ENCODE data around the gene CACNB4.
"Not testable (repeated sequence)": the region's sequence is repeated elsewhere in the genome, so short reads cannot be mapped to it uniquely, and the experiment has no call there.

Gene CACNB4

GRCh38 chr2:151972241-151973012 lies 126.4 kb downstream of the CACNB4 start:
- DNase-seq, result no peak

DNA sequence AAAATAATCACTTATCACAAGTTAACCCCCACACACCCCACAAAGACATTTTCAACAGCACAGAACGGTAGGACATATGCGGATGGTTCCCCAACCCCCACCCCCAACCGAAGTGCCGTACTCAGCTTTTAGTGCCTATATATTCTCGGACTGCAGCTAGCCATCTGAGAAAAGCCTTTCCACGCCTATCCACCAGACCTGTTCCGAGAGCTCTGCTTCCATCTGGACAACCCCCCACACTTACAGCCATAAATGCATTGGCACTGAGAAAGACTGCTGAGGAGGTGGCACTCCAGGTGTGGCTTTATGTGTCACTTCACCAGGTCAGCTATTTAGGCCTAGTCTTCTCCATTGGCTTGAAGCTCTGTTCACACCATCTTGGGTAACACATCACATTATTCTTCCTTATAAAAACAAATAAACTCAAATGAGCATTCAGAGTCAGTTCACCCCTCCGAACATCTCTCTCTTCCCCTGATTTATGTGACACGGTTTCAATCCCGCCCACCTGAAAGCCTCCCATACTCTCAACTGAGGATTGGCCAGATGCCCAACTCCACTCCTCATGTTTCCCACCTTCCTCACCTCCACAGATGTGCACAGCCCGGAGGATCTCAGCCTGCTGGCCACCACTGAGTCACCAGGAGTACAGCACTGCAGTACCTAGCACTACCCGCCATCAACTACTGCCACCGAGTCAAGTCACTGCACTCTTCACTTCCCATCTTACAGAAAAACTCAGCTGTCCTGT lies 127.4 kb downstream of the CACNB4 start:
- no peak for DNase-seq

DNA sequence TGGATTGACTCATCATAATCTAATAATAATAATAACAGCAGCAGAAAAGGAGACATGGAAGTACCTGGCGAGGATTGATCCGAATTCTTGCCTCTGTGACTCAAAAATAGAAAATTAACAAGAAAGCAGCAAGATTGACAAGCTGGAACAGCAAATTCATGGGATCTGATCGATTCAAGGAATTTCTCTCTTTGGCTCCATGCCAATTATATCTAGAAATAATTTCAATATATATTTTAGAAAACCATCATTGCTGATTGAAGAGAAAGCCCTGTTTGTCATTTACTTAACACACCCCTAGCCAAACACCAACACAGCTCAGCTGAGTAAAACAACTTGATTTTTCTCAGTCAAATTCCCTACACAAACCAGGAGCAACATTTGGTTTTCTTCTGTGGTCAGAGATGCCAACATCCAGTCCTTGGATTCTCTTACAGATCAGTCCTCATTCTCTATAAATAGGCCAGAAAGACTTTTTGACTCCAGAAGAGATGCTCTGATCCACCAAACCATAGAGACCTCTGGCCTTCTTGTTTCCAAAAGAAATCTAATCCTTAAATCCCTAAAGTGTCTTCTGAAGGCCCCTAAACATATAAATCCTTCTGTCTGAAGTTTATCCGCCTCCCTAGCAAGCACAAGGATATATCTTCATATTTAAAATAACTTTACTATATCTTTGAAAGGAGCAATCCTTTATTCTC lies 129.9 kb downstream of the CACNB4 start:
- DNase-seq, result no peak

DNA sequence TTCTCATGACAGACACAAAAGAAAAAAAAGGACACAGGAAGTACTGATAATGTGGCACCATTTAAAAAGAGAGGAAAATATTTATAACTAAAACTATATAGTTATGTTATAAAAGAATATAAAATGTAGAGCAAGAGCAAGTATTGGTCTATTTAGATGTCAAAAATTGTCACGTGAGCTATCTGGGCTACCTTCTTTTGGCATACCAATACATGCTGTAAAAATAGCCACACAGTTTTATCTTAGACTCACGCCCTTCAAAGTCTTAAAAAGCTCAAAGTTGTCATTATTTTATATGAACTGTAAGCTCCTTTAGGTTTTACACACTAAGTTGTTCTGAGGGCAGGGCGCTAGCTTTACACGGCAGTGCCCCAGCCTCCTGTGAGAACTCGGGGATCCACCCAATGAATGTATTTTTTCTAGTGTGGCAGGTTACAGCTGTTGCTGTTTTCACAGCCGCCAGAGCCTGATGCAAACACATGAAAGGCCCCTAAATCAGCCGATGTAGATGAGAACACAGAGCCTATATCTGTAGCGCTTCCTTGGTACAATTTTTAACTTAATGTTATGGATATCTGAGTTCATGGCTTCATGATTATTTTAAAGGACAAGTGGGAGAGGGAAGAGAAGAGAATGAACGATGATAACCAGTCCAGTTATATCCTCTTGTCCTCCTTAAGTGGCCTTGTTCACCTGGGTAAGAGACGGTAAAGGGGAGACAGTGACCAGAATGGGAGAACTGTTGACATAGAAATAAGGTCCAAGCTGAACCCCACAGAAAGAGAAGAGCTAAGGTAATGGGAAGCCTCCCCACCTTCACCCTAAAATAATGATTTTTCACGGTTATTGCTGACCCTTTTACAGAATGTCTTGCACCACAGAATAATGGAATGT lies 130.8 kb downstream of the CACNB4 start:
- no peak for DNase-seq

DNA sequence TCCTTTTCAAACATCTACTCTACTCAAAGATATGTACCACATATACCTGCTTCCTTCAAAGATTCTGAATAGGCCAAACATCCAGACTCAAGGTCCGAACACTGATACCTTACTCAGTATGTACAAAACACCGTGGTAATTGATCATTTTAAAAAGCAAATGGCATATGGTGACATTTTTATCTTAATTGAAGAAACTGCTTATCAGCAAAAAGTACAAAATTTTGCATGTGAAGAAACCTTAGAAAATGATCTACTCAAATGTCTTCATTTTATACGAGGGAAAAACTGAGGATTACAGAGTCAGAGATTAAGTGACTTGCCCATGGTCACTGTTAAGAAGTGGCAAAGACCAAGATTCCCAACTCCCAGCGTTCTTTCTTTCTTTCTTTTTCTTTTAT lies 133.0 kb downstream of the CACNB4 start:
- DNase-seq, result no peak

DNA sequence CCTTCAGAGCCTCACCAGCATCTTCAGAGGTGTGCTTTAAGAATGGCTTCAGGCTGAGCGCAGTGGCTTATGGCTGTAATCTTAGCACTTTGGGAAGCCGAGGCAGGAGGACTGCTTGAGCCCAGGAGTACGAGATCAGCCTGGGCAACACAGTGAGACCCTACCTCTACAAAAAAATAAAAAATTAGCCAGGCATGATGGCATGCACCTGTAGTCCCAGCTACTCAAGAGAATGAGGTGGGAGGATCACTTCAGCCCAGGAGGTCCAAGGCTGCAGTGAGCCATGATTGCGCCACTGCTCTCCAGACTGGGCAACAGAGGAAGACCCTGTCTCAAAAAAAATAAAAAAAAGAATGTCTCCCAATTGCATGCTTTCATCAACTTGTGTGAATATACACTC lies 137.3 kb downstream of the CACNB4 start:
- no peak for DNase-seq

DNA sequence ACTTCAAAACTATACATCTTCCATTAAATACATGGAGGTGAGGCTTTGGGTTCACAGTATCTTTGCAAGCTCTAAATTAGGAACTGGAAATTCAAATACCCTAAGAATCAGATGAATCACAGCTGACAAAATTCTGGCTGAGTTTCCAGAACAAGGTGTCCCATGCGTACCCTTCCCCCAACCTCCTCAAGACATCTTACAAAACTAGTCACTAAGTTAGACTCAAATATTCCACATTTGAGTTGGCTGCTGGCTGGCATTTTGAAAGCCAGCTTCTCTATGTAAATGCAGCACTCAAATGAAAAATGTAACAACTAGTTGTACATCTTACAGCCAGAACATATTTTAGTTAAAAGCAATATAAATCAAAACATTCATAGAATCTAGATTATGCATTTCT lies 139.6 kb downstream of the CACNB4 start:
- DNase-seq, result no peak

GRCh38 chr2:151953467-151953866 lies 145.4 kb downstream of the CACNB4 start:
- no peak for DNase-seq

DNA sequence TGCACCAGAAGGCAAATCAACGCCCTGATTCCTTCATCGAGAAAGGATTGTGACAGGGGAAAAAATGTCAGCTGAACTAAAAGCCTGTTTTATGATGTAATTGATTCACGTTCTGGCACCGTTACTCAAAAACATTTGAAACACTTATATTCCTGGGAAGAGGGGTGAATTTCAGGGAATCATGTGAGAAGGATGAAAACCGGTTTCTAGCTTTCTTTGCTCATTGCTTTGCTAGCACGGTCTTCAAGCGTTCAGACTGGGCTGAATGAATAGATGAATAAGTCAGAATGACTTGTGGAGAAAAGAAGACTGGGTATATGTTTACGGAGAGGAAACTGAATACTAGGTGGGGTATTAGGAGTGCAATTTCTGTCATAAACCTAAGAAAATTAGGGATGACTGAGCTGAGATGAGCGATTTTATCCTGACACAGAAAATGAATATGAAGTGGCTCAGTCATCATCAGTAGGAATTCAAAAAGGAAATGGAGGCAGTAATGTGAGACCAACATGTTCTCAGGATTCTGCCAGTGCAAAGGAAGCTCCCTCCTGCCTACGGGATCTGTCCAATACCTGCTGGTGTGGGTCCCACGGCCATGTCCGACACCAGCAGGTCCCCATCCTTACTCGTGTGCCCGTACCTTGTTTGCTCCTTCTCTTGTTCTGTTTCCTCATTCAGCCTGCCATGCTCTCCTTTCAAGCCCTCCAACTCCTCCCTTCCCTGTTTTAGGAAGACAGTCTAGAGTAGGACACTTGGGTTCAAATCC lies 146.0 kb downstream of the CACNB4 start:
- DNase-seq, result no peak

DNA sequence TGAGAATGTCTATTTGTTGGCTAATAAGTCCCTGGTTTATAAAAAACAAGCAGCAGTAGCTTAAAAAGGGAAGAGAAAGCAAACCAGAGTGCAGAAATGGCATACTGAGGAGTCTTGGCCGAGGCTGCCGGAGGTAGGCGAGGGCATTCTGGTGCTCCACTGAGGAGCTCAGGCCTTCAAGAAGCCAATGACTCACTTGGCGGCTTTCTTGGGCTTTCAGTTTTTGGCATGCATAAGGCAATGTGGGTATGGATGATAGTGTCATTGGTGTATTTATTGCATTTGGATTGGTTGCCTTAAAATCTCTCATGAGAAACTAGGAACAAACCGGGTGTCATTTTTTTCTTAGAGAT lies 151.1 kb downstream of the CACNB4 start:
- no peak for DNase-seq

DNA sequence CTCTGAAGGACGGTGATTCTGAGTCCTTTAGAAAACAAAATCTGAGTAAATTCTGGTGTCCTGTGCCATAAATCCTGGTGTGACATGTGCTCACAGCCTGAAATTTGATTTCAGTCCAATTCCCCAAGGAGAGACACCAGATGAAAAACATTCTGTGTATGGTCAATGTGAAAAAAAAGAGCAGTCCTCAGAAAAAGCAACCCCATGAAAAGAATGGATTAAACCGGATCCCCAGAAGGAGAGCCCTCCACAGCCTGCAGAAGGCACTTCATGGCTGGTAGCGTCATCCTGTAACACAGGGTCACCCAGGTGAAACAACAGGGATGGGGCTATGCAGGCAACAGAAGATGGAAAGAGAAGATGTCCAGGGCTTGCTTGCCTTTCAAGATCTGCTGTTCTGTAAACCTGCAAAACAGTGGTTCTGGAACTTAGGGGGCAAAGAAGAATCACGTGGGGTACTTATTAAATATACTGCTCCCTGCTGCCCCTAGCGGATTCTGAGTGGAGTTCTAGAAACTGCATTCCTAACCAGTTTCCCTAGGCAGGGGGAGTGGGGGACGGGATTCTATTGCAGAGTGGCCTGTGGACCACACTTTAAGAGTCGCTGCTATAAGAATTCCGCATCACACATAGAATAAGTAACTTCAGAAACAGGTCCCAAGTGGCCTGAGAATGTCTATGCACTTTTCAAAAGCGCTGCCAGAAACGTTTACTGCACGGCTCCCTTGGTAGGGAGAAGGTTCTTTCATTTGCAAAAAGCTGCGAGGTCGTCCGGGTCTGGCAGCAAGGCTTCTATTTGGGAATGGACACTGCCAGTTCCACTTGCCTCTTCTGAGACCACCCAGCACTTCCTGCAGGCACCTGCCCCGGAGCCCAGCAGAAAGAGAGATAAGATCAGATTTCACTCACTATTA lies 151.7 kb downstream of the CACNB4 start:
- no peak for DNase-seq

- no peak for DNase-seq
Measured at GRCh38 chr2:151946250-151946884, 152.5 kb downstream of the CACNB4 start.

- no peak for DNase-seq
Measured at GRCh38 chr2:151945602-151946001, 153.2 kb downstream of the CACNB4 start.

GRCh38 chr2:151945186-151945585 lies 153.7 kb downstream of the CACNB4 start:
- DNase-seq, result no peak

- DNase-seq, result no peak
Measured at GRCh38 chr2:151943461-151943860, 155.4 kb downstream of the CACNB4 start.

- not testable (repeated sequence) for DNase-seq
Measured at GRCh38 chr2:151942540-151943205, 156.2 kb downstream of the CACNB4 start.

DNA sequence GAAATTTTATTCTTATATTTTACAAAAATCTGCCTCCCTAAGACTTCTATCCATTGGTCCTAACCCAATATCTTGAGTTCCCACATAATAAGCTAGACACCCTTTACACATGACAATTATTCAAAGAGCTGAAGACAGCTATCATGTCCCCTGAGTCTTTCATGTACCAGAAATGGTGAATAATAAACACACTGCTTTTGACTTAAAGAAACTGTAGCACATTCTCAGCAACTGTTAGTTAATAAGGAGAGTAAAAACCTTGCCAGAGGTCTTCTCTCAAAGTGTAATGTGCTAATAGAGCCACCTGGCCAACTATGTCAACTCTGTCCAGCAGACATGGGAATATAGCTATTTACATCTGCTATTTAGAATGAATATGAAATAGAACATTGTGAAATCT lies 160.9 kb downstream of the CACNB4 start:
- no peak for DNase-seq

DNA sequence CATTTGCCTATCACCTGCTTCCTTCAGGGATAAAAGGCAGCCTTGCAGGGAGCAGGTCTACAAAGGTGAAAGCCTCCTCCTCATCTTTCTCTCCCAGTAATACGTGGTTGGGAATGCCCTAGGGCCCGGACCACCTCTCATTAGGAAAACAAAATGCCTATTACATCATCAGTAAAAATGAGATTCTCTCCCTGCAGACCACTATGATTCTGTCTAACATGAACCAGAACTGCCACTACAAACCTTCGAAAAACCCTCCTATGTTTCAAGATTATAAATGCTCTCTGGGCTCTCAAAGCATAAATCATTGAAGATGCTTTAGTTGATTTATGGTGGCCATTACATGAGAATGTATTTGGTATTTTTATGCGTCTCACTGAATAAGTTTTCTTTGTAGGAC lies 162.2 kb downstream of the CACNB4 start:
- peak; percentile 10 for DNase-seq

- no peak for DNase-seq
Measured at GRCh38 chr2:151933266-151933804, 165.5 kb downstream of the CACNB4 start.

- no peak for DNase-seq
Measured at GRCh38 chr2:151931756-151932155, 167.1 kb downstream of the CACNB4 start.
